Sigmoid colon (tissue), 7 donors: ENCODE measurements around the gene VTI1B. TPM values are rescaled to one million over a fixed set of nuclear protein-coding genes. Genes with fewer than 3 reads are reported as not detected.

Experiments used
- DNase-seq: peaks from one replicate; pipeline ENCODE4 v3.0.0-alpha.2; 2019
- H3K27ac ChIP-seq, 4 donors: fragments of 200-600 bp; sonication (generic); one replicate each; pipeline ENCODE4 v1.5.1; 2016 to 2019; ENCODE audit warnings: mild to moderate bottlenecking in 1 of 4
- H3K27me3 ChIP-seq, 3 donors: fragments of 200-600 bp; sonication (generic); one replicate each; pipeline ENCODE4 v1.5.1; 2019; ENCODE audit warnings: mild to moderate bottlenecking in 1 of 3
- H3K36me3 ChIP-seq, 4 donors: fragments of 200-600 bp; sonication (generic); one replicate each; pipeline ENCODE4 v1.5.1; 2016 to 2019
- H3K4me1 ChIP-seq, 4 donors: fragments of 200-600 bp; sonication (generic); one replicate each; pipeline ENCODE4 v1.5.1; 2017 to 2019
- H3K4me3 ChIP-seq, 4 donors: fragments of 200-600 bp; sonication (generic); one replicate each; pipeline ENCODE4 v1.5.1; 2017 to 2019; ENCODE audit warnings: mild to moderate bottlenecking in 2 of 4, moderate library complexity in 1 of 4
- H3K9me3 ChIP-seq, 4 donors: fragments of 200-600 bp in 3 of 4; sonication (generic) in 3 of 4; one replicate each; pipeline versions ENCODE4 v1.5.1 to v1.6.1; 2013 to 2019
- CTCF ChIP-seq, 4 experiments: fragments of 450-650 bp in 3 of 4; fragments of 200-600 bp in 1 of 4; IDR thresholded peaks; one replicate each; pipeline ENCODE4 v1.5.1; 2016 to 2019; ENCODE audit warnings: antibody characterized with exemption in 4 of 4, mild to moderate bottlenecking in 3 of 4, moderate library complexity in 2 of 4
- EP300 ChIP-seq, 4 donors: sonication (generic); formaldehyde crosslinking; IDR thresholded peaks; one replicate each; pipeline ENCODE4 v1.6.1; 2017; ENCODE audit warnings: antibody characterized with exemption in 4 of 4
- POLR2A ChIP-seq, 2 donors: fragments of 450-650 bp; IDR thresholded peaks; one replicate each; pipeline ENCODE4 v1.6.1; 2016; ENCODE audit warnings: antibody characterized with exemption in 2 of 2, mild to moderate bottlenecking in 2 of 2, moderate library complexity in 2 of 2
- POLR2AphosphoS5 ChIP-seq, 4 donors: sonication (generic); formaldehyde crosslinking; IDR thresholded peaks; one replicate each; pipeline ENCODE4 v1.6.1; 2017; ENCODE audit warnings: antibody characterized with exemption in 4 of 4
- WGBS, 2 donors: extraction: QIAGEN DNeasy Blood & Tissue Kit; methylation state at CpG; one replicate each; pipeline ENCODE4 v1.1.7; 2013; 5-methylcytosine and 5-hydroxymethylcytosine counted together
- intact Hi-C: fragments of 100-400 bp; cut with DNase I; formaldehyde crosslinking; loops from one replicate; pipeline ENCODE4 v1.15.1; 2023
- polyA plus RNA-seq, 3 donors: library from polyadenylated mRNA; stranded (reverse); fragments of 200-250 nt; gene quantifications; one replicate each; pipeline ENCODE4 v1.2.3, GENCODE V29; 2013
- total RNA-seq, 4 donors: library from RNA; depleted of rRNA; stranded (reverse); fragments of >200 nt; gene quantifications; one replicate each; pipeline ENCODE4 v1.1.0, GENCODE V29; 2016
- donor health status: healthy with polysubstance abuse.
- donor health status: Bipolar disorder and iron deficiency.
- donor health status: healthy.

VTI1B gene
- total and polyA plus RNA-seq, 7 donors, result 58.6 to 148 (median 109) TPM

- H3K4me1 ChIP-seq, result peaks cover 0 to 32% (median 4%) of the 10 kb centered on the region in 4 donors
- WGBS, 2 donors, result 84 to 91% methylated on average over 3 of the region's 3 CpGs
- H3K4me3 ChIP-seq, result no peak overlapping the region
- peaks cover 1 to 54% (median 10%) of the 10 kb centered on the region in 4 donors for H3K36me3 ChIP-seq
- no peak for DNase-seq
- TF ChIP-seq POLR2AphosphoS5 (IDR thresholded peaks at IDR 0.05), result no peak
- no peak for TF ChIP-seq CTCF (IDR thresholded peaks at IDR 0.05)
- TF ChIP-seq POLR2A (IDR thresholded peaks at IDR 0.05), result no peak
- no peak for TF ChIP-seq EP300 (IDR thresholded peaks at IDR 0.05)
- H3K27me3 ChIP-seq, result no peaks in the 10 kb centered on the region
- intact Hi-C loops, result no loop called here
- H3K27ac ChIP-seq, result no peak overlapping the region
- no peaks in the 10 kb centered on the region for H3K9me3 ChIP-seq
Observed at GRCh38 chr14:67646131-67646530, 28.3 kb downstream of the VTI1B start.

GRCh38 chr14:67645414-67645813 lies 29.0 kb downstream of the VTI1B start:
- WGBS, 2 donors, result 92 to 94% methylated on average over 5 of the region's 5 CpGs
- Histone ChIP-seq H3K4me1 (peaks cover 0 to 25% (median 3%) of the 10 kb centered on the region in 4 donors), H3K27ac (no peak overlapping the region), H3K4me3 (no peak overlapping the region), H3K9me3 (no peaks in the 10 kb centered on the region), H3K27me3 (no peaks in the 10 kb centered on the region), H3K36me3 (peaks cover 0 to 47% (median 9%) of the 10 kb centered on the region in 4 donors)
- TF ChIP-seq POLR2AphosphoS5 (IDR thresholded peaks at IDR 0.05), result no peak
- no peak for TF ChIP-seq EP300 (IDR thresholded peaks at IDR 0.05)
- no peak for TF ChIP-seq CTCF (IDR thresholded peaks at IDR 0.05)
- no peak for TF ChIP-seq POLR2A (IDR thresholded peaks at IDR 0.05)
- DNase-seq, result no peak
- intact Hi-C loops, result no loop called here

- H3K27me3 ChIP-seq, result no peaks in the 10 kb centered on the region
- H3K4me1 ChIP-seq, result peaks cover 0 to 15% (median 0%) of the 10 kb centered on the region in 4 donors
- H3K9me3 ChIP-seq, result no peaks in the 10 kb centered on the region
- no peak for DNase-seq
- H3K27ac ChIP-seq, result peak overlapping the region in 2 of 4 donors; percentile 27 to 61
- WGBS, 2 donors, result 92 to 94% methylated on average over 2 of the region's 2 CpGs
- intact Hi-C loops, result no loop called here
- H3K36me3 ChIP-seq, result peaks cover 0 to 37% (median 3%) of the 10 kb centered on the region in 4 donors
- TF ChIP-seq EP300 (IDR thresholded peaks at IDR 0.05), result no peak
- no peak for TF ChIP-seq CTCF (IDR thresholded peaks at IDR 0.05)
- no peak for TF ChIP-seq POLR2AphosphoS5 (IDR thresholded peaks at IDR 0.05)
- no peak for TF ChIP-seq POLR2A (IDR thresholded peaks at IDR 0.05)
- no peak overlapping the region for H3K4me3 ChIP-seq
Observed at GRCh38 chr14:67644428-67644827, 30.0 kb downstream of the VTI1B start.

- no peaks in the 10 kb centered on the region for H3K27me3 ChIP-seq
- no peaks in the 10 kb centered on the region for H3K9me3 ChIP-seq
- peaks cover 0 to 15% (median 0%) of the 10 kb centered on the region in 4 donors for H3K4me1 ChIP-seq
- H3K36me3 ChIP-seq, result peaks cover 0 to 30% (median 0%) of the 10 kb centered on the region in 4 donors
- no peak overlapping the region for H3K4me3 ChIP-seq
- TF ChIP-seq POLR2A (IDR thresholded peaks at IDR 0.05) (no peak), CTCF (IDR thresholded peaks at IDR 0.05) (no peak), EP300 (IDR thresholded peaks at IDR 0.05) (no peak), POLR2AphosphoS5 (IDR thresholded peaks at IDR 0.05) (no peak)
- peak overlapping the region in 1 of 4 donors; percentile 61 for H3K27ac ChIP-seq
- WGBS, 2 donors, result 37 to 76% methylated on average over 1 of the region's 1 CpG
- no peak for DNase-seq
- intact Hi-C loops, result no loop called here
Observed at GRCh38 chr14:67643713-67644112, 30.7 kb downstream of the VTI1B start.
